Neutrophil (primary cell): ENCODE measurements around the gene UNC79.

Experiments
- H3K27ac ChIP-seq: fragments of 200-600 bp; sonication (generic); 2 replicates; pipeline ENCODE4 v1.5.1; 2016; ENCODE audit warnings: mild to moderate bottlenecking, moderate library complexity
- H3K27me3 ChIP-seq: fragments of 200-600 bp; sonication (generic); 2 replicates; pipeline ENCODE4 v1.6.0; 2016; ENCODE audit warnings: mild to moderate bottlenecking
- H3K36me3 ChIP-seq: fragments of 200-600 bp; sonication (generic); 2 replicates; pipeline ENCODE4 v1.5.1; 2017
- H3K4me1 ChIP-seq, 2 experiments: fragments of 200-600 bp in 1 of 2; sonication (generic) in 1 of 2; 1 replicate in 1 of 2; 2 replicates in 1 of 2; pipeline versions ENCODE4 v1.5.1 to v1.6.1; 2013 to 2016; ENCODE audit warnings: low read depth in 1 of 2, low read length in 1 of 2, mild to moderate bottlenecking in 1 of 2, moderate library complexity in 1 of 2; ENCODE audit not compliant: control insufficient read depth in 1 of 2, insufficient read depth in 1 of 2
- H3K4me3 ChIP-seq, 2 experiments: fragments of 200-600 bp in 1 of 2; sonication (generic) in 1 of 2; 1 replicate in 1 of 2; 2 replicates in 1 of 2; pipeline ENCODE4 v1.5.1; 2013 to 2016; ENCODE audit warnings: low read depth in 1 of 2, low read length in 1 of 2, mild to moderate bottlenecking in 1 of 2, moderate library complexity in 1 of 2
- H3K9me3 ChIP-seq: fragments of 200-600 bp; sonication (generic); 2 replicates; pipeline ENCODE4 v1.5.1; 2016
- CTCF ChIP-seq: fragments of 200-600 bp; sonication (generic); IDR thresholded peaks from 2 replicates; pipeline ENCODE4 v1.5.1; 2016; ENCODE audit warnings: antibody characterized with exemption

Gene UNC79

GRCh38 chr14:93752980-93753561 lies 322.3 kb downstream of the UNC79 start:
- H3K4me3 ChIP-seq: no peak overlapping the region
- no peaks in the 10 kb centered on the region for H3K36me3 ChIP-seq
- no peaks in the 10 kb centered on the region for H3K4me1 ChIP-seq

GRCh38 chr14:93753647-93754046 lies 322.9 kb downstream of the UNC79 start:
- TF ChIP-seq CTCF: no peak
- no peak overlapping the region for H3K27ac ChIP-seq
- H3K27me3 ChIP-seq: no peaks in the 10 kb centered on the region
- no peaks in the 10 kb centered on the region for H3K36me3 ChIP-seq
- no peak overlapping the region for H3K4me3 ChIP-seq
- H3K9me3 ChIP-seq: no peaks in the 10 kb centered on the region
- no peaks in the 10 kb centered on the region for H3K4me1 ChIP-seq

More at GRCh38 chr14:93752980-93753561, 322.3 kb downstream of the UNC79 start:
- Histone ChIP-seq H3K27ac (no peak overlapping the region), H3K9me3 (no peaks in the 10 kb centered on the region), H3K27me3 (no peaks in the 10 kb centered on the region)
- no peak for TF ChIP-seq CTCF

GRCh38 chr14:93757206-93757605 lies 326.5 kb downstream of the UNC79 start:
- H3K27me3 ChIP-seq: peaks cover 22% of the 10 kb centered on the region
- no peak overlapping the region for H3K27ac ChIP-seq
- TF ChIP-seq CTCF: no peak
- no peaks in the 10 kb centered on the region for H3K36me3 ChIP-seq
- H3K9me3 ChIP-seq: no peaks in the 10 kb centered on the region
- no peak overlapping the region for H3K4me3 ChIP-seq
- no peaks in the 10 kb centered on the region for H3K4me1 ChIP-seq
